Mononuclear cell (primary cell): ENCODE data around the gene PLEKHJ1. TPM values are rescaled to one million over a fixed set of nuclear protein-coding genes. Genes with fewer than 3 reads are reported as not detected.
"Not testable (repeated sequence)": the region's sequence is repeated elsewhere in the genome, so short reads cannot be mapped to it uniquely, and the experiment has no call there.

Source experiments
- H3K27me3 ChIP-seq: 2 replicates; pipeline ENCODE4 v1.6.0; 2011; ENCODE audit warnings: low read length, control low read depth; ENCODE audit not compliant: insufficient read depth
- H3K4me1 ChIP-seq: 2 replicates; pipeline ENCODE4 v1.5.1; 2011; ENCODE audit warnings: mild to moderate bottlenecking, low read length, control low read depth; ENCODE audit not compliant: insufficient read depth
- H3K4me3 ChIP-seq: 2 replicates; pipeline ENCODE4 v1.5.1; 2011; ENCODE audit warnings: mild to moderate bottlenecking, low read length, moderate library complexity
- H3K9me3 ChIP-seq: 2 replicates; pipeline ENCODE4 v1.5.1; 2011; ENCODE audit warnings: low read depth, mild to moderate bottlenecking, control low read depth, low read length
- total RNA-seq: library from RNA; depleted of rRNA; stranded (reverse); fragments of >200 nt; gene quantifications from one replicate; pipeline ENCODE4 v1.2.3, GENCODE V29; 2012

The PLEKHJ1 gene
- total RNA-seq, 1 donor, result 25.3 TPM

GRCh38 chr19:2210987-2211740, 25.0 kb downstream of the PLEKHJ1 start:
- H3K4me3 ChIP-seq, result no peak overlapping the region
- no peaks in the 10 kb centered on the region for H3K9me3 ChIP-seq
- no peaks in the 10 kb centered on the region for H3K4me1 ChIP-seq
- no peaks in the 10 kb centered on the region for H3K27me3 ChIP-seq

- Histone ChIP-seq H3K9me3 (no peaks in the 10 kb centered on the region), H3K27me3 (no peaks in the 10 kb centered on the region), H3K4me3 (no peak overlapping the region), H3K4me1 (no peaks in the 10 kb centered on the region)
These were observed 25.9 kb downstream of the PLEKHJ1 start for GRCh38 chr19:2210206-2210605.

- H3K4me3 ChIP-seq, result no peak overlapping the region
- H3K9me3 ChIP-seq, result no peaks in the 10 kb centered on the region
- no peaks in the 10 kb centered on the region for H3K4me1 ChIP-seq
- no peaks in the 10 kb centered on the region for H3K27me3 ChIP-seq
These were observed 26.7 kb downstream of the PLEKHJ1 start for GRCh38 chr19:2209408-2209807.

GRCh38 chr19:2208975-2209374, 27.2 kb downstream of the PLEKHJ1 start:
- no peaks in the 10 kb centered on the region for H3K4me1 ChIP-seq

GRCh38 chr19:2207991-2208860, 27.9 kb downstream of the PLEKHJ1 start:
- Histone ChIP-seq H3K27me3 (no peaks in the 10 kb centered on the region), H3K4me1 (no peaks in the 10 kb centered on the region), H3K9me3 (no peaks in the 10 kb centered on the region), H3K4me3 (no peak overlapping the region)

More at GRCh38 chr19:2208975-2209374, 27.2 kb downstream of the PLEKHJ1 start:
- H3K27me3 ChIP-seq, result no peaks in the 10 kb centered on the region
- no peaks in the 10 kb centered on the region for H3K9me3 ChIP-seq
- H3K4me3 ChIP-seq, result no peak overlapping the region

- Histone ChIP-seq H3K9me3 (no peaks in the 10 kb centered on the region), H3K27me3 (no peaks in the 10 kb centered on the region), H3K4me1 (no peaks in the 10 kb centered on the region), H3K4me3 (no peak overlapping the region)
These were observed 29.1 kb downstream of the PLEKHJ1 start for GRCh38 chr19:2207008-2207407.

- H3K4me1 ChIP-seq, result no peaks in the 10 kb centered on the region
These were observed 33.8 kb downstream of the PLEKHJ1 start for GRCh38 chr19:2202366-2202765.

GRCh38 chr19:2201473-2202148, 34.5 kb downstream of the PLEKHJ1 start:
- Histone ChIP-seq H3K4me1 (no peaks in the 10 kb centered on the region), H3K9me3 (no peaks in the 10 kb centered on the region), H3K4me3 (no peak overlapping the region), H3K27me3 (no peaks in the 10 kb centered on the region)

More at GRCh38 chr19:2202366-2202765, 33.8 kb downstream of the PLEKHJ1 start:
- Histone ChIP-seq H3K4me3 (no peak overlapping the region), H3K9me3 (no peaks in the 10 kb centered on the region), H3K27me3 (no peaks in the 10 kb centered on the region)

GRCh38 chr19:2200624-2201294, 35.4 kb downstream of the PLEKHJ1 start:
- not testable (repeated sequence) for H3K9me3 ChIP-seq, H3K4me3 ChIP-seq, H3K4me1 ChIP-seq, H3K27me3 ChIP-seq

- H3K27me3 ChIP-seq, result no peaks in the 10 kb centered on the region
- no peaks in the 10 kb centered on the region for H3K4me1 ChIP-seq
- H3K9me3 ChIP-seq, result no peaks in the 10 kb centered on the region
- H3K4me3 ChIP-seq, result no peak overlapping the region
These were observed 36.1 kb downstream of the PLEKHJ1 start for GRCh38 chr19:2199861-2200623.

GRCh38 chr19:2199215-2199614, 36.9 kb downstream of the PLEKHJ1 start:
- Histone ChIP-seq H3K27me3 (no peaks in the 10 kb centered on the region), H3K4me3 (no peak overlapping the region), H3K4me1 (no peaks in the 10 kb centered on the region), H3K9me3 (no peaks in the 10 kb centered on the region)

GRCh38 chr19:2198317-2198716, 37.8 kb downstream of the PLEKHJ1 start:
- Histone ChIP-seq H3K4me3 (no peak overlapping the region), H3K9me3 (no peaks in the 10 kb centered on the region), H3K4me1 (no peaks in the 10 kb centered on the region), H3K27me3 (no peaks in the 10 kb centered on the region)

GRCh38 chr19:2197270-2197669, 38.9 kb downstream of the PLEKHJ1 start:
- no peaks in the 10 kb centered on the region for H3K9me3 ChIP-seq
- no peak overlapping the region for H3K4me3 ChIP-seq
- H3K27me3 ChIP-seq, result no peaks in the 10 kb centered on the region
- no peaks in the 10 kb centered on the region for H3K4me1 ChIP-seq

- no peaks in the 10 kb centered on the region for H3K9me3 ChIP-seq
- H3K27me3 ChIP-seq, result no peaks in the 10 kb centered on the region
- H3K4me3 ChIP-seq, result no peak overlapping the region
- H3K4me1 ChIP-seq, result no peaks in the 10 kb centered on the region
These were observed 40.2 kb downstream of the PLEKHJ1 start for GRCh38 chr19:2195914-2196313.
